ENCODE results near the gene NAP1L4. TPM values are rescaled to one million over a fixed set of nuclear protein-coding genes. Genes with fewer than 3 reads are reported as not detected.

The NAP1L4 gene
- total RNA-seq, 1 experiment from 2014 or later = 212 TPM

- no peak overlapping the region for H4K5ac ChIP-seq (ENCODE audit: insufficient read length, low read depth, low read length)
- no peak overlapping the region for H3K23ac ChIP-seq (ENCODE audit: insufficient read length, low read depth, low read length)
- H2BK20ac ChIP-seq (ENCODE audit: low read depth, low read length, poor library complexity, severe bottlenecking) = no peak overlapping the region
- H3K23me2 ChIP-seq (ENCODE audit: insufficient read length, low read depth, low read length, poor library complexity, severe bottlenecking) = peaks cover 10% of the 10 kb centered on the region
- Mint-ChIP-seq H3K9me3 (peaks cover 0 to 2% of the 10 kb centered on the region in 2 experiments; a peak in 3 of 5 replicates), H3K4me1 (peaks cover 6 to 8% of the 10 kb centered on the region in 2 experiments), H3K27ac (no peak overlapping the region), H3K36me3 (ENCODE audit: insufficient read depth in 1 of 3, low read depth in 3 of 3) (peaks cover 0 to 5% (median 2%) of the 10 kb centered on the region in 3 experiments; a peak in 1 of 7 replicates), H3K4me3 (peak overlapping the region; percentile 61 to 80), H3K27me3 (ENCODE audit: low read depth) (peaks cover 43% of the 10 kb centered on the region)
- no peak overlapping the region for H3K27ac ChIP-seq (ENCODE audit: insufficient read length, low read depth, low read length)
- H3K79me2 ChIP-seq (ENCODE audit: insufficient read depth, low read length) = no peaks in the 10 kb centered on the region
- no peak overlapping the region for H2AFZ ChIP-seq (ENCODE audit: low read length)
- H3K4me1 ChIP-seq (ENCODE audit: insufficient read depth, low read length) = no peaks in the 10 kb centered on the region
- H3K27me3 ChIP-seq (ENCODE audit: insufficient read depth, low read length) = peaks cover 18% of the 10 kb centered on the region; the same call in 1 of the 2 replicates
- H2AK5ac ChIP-seq (ENCODE audit: insufficient read length, low read length) = no peak overlapping the region
- WGBS (ENCODE audit: extremely low coverage, insufficient read length, low lambda C conversion rate) = no CpG with 5 or more reads among the region's 21 CpGs
- H2BK15ac ChIP-seq (ENCODE audit: low read depth, low read length) = no peak overlapping the region
- no peak overlapping the region for H3K18ac ChIP-seq (ENCODE audit: insufficient read length, low read depth, low read length)
- H3K14ac ChIP-seq (ENCODE audit: insufficient read depth, low read length) = no peak overlapping the region
- H4K8ac ChIP-seq (replicated peaks; ENCODE audit: insufficient read length, low read depth, low read length) = no peak overlapping the region
- TF ChIP-seq CTCF (conservative IDR thresholded peaks at IDR 0.05) = peak; percentile 95
- H3K9ac ChIP-seq (ENCODE audit: extremely low read depth, insufficient read length, low read length) = no peak overlapping the region
- peak overlapping the region; percentile 66 for H3K4me2 ChIP-seq (ENCODE audit: insufficient read depth, insufficient read length, low read length)
- no peak overlapping the region for H3T11ph ChIP-seq (ENCODE audit: low read length)
- H2BK12ac ChIP-seq (ENCODE audit: insufficient read length, low read depth, low read length) = no peak overlapping the region
- no peak overlapping the region for H3K56ac ChIP-seq (ENCODE audit: insufficient read length, low read depth, low read length)
- H3K4ac ChIP-seq (ENCODE audit: low read depth, low read length) = no peak overlapping the region
- H3K79me1 ChIP-seq (ENCODE audit: insufficient read depth, low read depth, low read length, poor library complexity, severe bottlenecking) = no peaks in the 10 kb centered on the region
- DNase-seq = peak; percentile 98
- H2BK120ac ChIP-seq (ENCODE audit: low read depth, low read length, poor library complexity, severe bottlenecking) = no peak overlapping the region
- H4K91ac ChIP-seq (ENCODE audit: insufficient read length, low read depth, low read length) = no peak overlapping the region
- no peaks in the 10 kb centered on the region for H4K20me1 ChIP-seq (ENCODE audit: control insufficient read depth, insufficient read depth, insufficient read length)
- H3K9me3 ChIP-seq (ENCODE audit: control insufficient read depth, low read depth, low read length) = no peaks in the 10 kb centered on the region
- no peak overlapping the region for H2BK5ac ChIP-seq (ENCODE audit: insufficient read length, low read length)
These were observed 61.3 kb downstream of the NAP1L4 start for GRCh38 chr11:2930704-2931419.

All from H9 (cell line).